ENCODE data around the gene IL9. TPM values are rescaled to one million over a fixed set of nuclear protein-coding genes. Genes with fewer than 3 reads are reported as not detected.

Gene IL9
- total RNA-seq, 1 donor from 2014 or later = not detected

DNA sequence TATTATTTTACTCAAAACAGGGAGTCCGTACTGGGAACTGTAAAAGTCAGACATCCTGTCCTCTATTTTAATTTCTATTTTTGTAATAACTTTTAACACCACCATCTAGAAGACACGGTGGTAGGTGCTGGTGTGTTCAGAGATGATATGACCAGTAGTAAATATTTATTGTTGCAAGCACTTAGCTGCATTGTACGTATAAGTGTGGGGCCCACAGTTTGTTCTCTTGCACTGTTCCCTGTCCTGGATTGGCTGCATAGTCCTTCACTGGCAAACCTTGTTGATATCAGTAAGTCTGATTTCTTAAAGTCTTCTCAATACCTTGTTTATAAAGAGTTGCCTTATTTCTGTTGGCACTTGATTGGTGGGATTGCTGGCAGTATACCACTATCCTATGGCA lies 24.6 kb upstream of the IL9 start:
- TF ChIP-seq, protein P1, sequence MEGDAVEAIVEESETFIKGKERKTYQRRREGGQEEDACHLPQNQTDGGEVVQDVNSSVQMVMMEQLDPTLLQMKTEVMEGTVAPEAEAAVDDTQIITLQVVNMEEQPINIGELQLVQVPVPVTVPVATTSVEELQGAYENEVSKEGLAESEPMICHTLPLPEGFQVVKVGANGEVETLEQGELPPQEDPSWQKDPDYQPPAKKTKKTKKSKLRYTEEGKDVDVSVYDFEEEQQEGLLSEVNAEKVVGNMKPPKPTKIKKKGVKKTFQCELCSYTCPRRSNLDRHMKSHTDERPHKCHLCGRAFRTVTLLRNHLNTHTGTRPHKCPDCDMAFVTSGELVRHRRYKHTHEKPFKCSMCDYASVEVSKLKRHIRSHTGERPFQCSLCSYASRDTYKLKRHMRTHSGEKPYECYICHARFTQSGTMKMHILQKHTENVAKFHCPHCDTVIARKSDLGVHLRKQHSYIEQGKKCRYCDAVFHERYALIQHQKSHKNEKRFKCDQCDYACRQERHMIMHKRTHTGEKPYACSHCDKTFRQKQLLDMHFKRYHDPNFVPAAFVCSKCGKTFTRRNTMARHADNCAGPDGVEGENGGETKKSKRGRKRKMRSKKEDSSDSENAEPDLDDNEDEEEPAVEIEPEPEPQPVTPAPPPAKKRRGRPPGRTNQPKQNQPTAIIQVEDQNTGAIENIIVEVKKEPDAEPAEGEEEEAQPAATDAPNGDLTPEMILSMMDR (conservative IDR thresholded peaks at IDR 0.05) = no peak
- Mint-ChIP-seq H3K4me3 (no peak overlapping the region), H3K27ac (ENCODE audit: unreplicated experiment) (no peak overlapping the region), H3K4me1 (no peaks in the 10 kb centered on the region), H3K36me3 (ENCODE audit: low read depth) (no peaks in the 10 kb centered on the region), H3K9me3 (no peaks in the 10 kb centered on the region), H3K27me3 (ENCODE audit: low read depth) (peaks cover 94% of the 10 kb centered on the region)
- no peak for DNase-seq (ENCODE audit: low read depth, low spot score)

DNA sequence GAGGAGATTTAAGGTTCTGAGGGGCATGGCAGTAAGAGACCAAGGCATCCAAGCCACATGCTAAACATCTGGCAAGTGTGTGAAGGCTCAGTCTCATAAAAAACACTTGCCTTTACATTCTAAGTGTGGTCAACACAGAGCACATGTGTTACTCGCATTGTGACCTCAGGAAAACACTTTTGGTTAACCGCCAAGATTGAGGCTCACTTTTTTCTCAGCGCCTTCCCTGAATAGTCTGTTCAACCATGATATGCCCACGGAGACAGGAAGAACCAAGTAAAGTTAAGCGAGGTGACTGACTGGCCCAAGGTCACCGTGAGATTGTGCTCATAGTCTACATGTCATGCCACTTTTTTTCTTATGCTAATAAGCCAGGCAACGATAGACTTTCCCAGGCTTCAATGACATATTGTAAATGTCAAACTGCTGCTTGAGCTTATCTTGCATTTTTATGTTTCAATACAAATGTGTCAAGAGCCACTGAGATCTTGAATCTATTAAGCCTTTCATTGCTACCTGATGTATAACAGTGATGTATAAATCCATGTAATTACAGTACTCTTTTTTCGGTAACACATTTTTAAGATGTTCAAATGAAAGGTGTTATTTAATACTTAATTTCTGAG lies 21.1 kb upstream of the IL9 start:
- H3K4me3 Mint-ChIP-seq = no peak overlapping the region
- H3K27ac Mint-ChIP-seq (ENCODE audit: unreplicated experiment) = no peak overlapping the region
- H3K36me3 Mint-ChIP-seq (ENCODE audit: low read depth) = no peaks in the 10 kb centered on the region
- H3K27me3 Mint-ChIP-seq (ENCODE audit: low read depth) = peaks cover 92% of the 10 kb centered on the region
- H3K9me3 Mint-ChIP-seq = peaks cover 3% of the 10 kb centered on the region
- no peaks in the 10 kb centered on the region for H3K4me1 Mint-ChIP-seq
- TF ChIP-seq, protein P1 (conservative IDR thresholded peaks at IDR 0.05) = no peak
- no peak for DNase-seq (ENCODE audit: low read depth, low spot score)

DNA sequence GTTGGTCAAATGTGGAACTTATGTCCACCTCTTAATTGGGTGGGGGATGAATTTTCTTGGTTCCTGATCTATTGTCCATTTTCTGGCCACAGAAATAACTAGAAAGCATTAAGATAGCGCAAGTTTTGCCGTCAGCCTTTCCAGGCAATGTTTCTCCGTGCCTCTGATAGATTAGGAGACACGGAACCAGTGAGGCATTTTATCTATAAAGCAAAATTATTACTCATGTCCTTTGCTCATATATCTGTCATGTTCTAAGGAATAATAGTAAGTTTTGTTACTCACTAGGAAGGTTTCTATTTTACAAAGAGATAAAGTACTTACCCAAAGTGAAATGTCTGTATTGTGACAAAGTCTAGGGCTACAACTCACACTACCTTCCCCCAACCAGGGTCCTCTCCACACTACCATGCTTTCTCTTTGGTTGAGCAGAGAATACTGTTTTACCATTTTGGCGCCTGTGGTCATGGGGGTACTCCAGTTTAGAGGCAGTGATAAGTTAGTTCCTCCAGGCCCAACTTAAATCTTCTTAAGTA lies 19.9 kb upstream of the IL9 start:
- Mint-ChIP-seq H3K4me1 (no peaks in the 10 kb centered on the region), H3K4me3 (no peak overlapping the region), H3K36me3 (ENCODE audit: low read depth) (no peaks in the 10 kb centered on the region), H3K27ac (ENCODE audit: unreplicated experiment) (no peak overlapping the region), H3K9me3 (peaks cover 3% of the 10 kb centered on the region), H3K27me3 (ENCODE audit: low read depth) (peaks cover 95% of the 10 kb centered on the region)
- TF ChIP-seq, protein P1 (conservative IDR thresholded peaks at IDR 0.05) = no peak
- DNase-seq (ENCODE audit: low read depth, low spot score) = no peak

DNA sequence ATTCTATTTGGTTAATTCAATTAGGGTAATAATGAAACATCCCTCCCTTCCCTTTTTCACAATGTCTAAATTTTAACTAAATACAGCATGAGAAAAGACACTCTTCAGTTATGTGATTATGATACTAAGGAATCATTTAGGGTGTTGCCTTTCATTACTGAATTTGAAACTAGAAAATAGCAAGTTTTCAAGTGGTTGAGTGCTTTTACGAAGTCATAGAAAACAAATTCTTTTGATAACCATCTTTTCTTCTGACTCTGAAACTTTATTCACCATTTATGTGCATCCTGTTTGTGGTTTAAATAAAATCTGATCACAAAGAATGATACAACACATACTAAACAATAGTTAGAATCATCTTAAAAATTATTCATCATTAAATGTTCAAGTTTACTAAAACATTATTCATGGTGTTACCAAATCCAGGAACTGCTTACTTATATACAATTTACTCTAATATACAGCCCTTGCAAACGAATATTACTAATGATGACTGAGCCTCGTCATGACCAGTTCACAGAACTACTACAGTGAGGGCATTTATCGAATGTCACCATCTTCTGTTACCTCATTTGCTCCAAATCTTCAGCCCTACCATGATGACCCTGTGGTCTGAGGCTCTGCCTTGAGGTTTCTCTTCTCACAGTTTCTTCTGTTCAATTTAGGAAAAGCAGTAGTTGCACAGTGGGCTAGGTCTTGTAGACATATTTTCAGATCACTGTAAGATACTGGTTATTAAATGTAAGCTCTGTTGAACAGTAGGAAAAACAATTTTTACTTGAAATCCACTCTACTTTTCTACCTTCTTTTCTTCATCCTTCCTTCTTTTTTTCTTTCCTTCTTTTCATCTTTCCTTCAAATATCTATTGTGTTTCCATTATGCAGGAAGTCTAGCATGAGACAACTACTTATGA lies 18.3 kb upstream of the IL9 start:
- Mint-ChIP-seq H3K36me3 (ENCODE audit: low read depth) (no peaks in the 10 kb centered on the region), H3K4me3 (no peak overlapping the region), H3K9me3 (peaks cover 3% of the 10 kb centered on the region), H3K4me1 (no peaks in the 10 kb centered on the region), H3K27me3 (ENCODE audit: low read depth) (peaks cover 96% of the 10 kb centered on the region), H3K27ac (ENCODE audit: unreplicated experiment) (no peak overlapping the region)
- TF ChIP-seq, protein P1 (conservative IDR thresholded peaks at IDR 0.05) = no peak
- DNase-seq (ENCODE audit: low read depth, low spot score) = no peak

DNA sequence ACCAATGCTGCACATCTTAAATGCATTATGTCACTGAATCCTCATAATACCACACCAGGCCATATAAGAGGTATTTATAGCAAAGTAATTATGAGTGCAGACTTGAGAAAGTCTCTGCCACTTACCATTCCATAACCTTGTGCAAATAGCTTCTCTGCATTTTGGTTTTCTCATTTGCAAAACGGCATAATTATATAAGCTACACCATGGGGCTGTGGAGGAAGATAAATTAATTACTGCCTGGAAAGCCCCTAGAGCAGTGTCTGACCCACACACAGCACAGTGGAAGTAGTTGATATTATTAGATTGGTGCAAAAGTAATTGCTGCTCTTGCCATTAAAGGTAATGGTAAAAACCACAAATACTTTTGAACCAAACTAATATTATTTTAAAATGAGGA lies 9.5 kb upstream of the IL9 start:
- no peak overlapping the region for H3K27ac Mint-ChIP-seq (ENCODE audit: unreplicated experiment)

More for the DNA sequence above, 9.5 kb upstream of the IL9 start:
- no peaks in the 10 kb centered on the region for H3K36me3 Mint-ChIP-seq (ENCODE audit: low read depth)
- peaks cover 89% of the 10 kb centered on the region for H3K27me3 Mint-ChIP-seq (ENCODE audit: low read depth)
- no peaks in the 10 kb centered on the region for H3K9me3 Mint-ChIP-seq
- no peak overlapping the region for H3K4me3 Mint-ChIP-seq
- no peak for DNase-seq (ENCODE audit: low read depth, low spot score)
- H3K4me1 Mint-ChIP-seq = no peaks in the 10 kb centered on the region
- TF ChIP-seq, protein P1 (conservative IDR thresholded peaks at IDR 0.05) = no peak

All from neural crest cell (in vitro differentiated cells).